Camera-type eye (tissue), 1 donor: Measurements from ENCODE around the gene ARG1. TPM values are rescaled to one million over a fixed set of nuclear protein-coding genes. Genes with fewer than 3 reads are reported as not detected.

Experiments used
- total RNA-seq: library from RNA; depleted of rRNA; stranded (reverse); fragments of >200 nt; gene quantifications from one replicate; pipeline ENCODE4 v1.2.3, GENCODE V29; 2014

The ARG1 gene
- 4.5 TPM for total RNA-seq

DNA sequence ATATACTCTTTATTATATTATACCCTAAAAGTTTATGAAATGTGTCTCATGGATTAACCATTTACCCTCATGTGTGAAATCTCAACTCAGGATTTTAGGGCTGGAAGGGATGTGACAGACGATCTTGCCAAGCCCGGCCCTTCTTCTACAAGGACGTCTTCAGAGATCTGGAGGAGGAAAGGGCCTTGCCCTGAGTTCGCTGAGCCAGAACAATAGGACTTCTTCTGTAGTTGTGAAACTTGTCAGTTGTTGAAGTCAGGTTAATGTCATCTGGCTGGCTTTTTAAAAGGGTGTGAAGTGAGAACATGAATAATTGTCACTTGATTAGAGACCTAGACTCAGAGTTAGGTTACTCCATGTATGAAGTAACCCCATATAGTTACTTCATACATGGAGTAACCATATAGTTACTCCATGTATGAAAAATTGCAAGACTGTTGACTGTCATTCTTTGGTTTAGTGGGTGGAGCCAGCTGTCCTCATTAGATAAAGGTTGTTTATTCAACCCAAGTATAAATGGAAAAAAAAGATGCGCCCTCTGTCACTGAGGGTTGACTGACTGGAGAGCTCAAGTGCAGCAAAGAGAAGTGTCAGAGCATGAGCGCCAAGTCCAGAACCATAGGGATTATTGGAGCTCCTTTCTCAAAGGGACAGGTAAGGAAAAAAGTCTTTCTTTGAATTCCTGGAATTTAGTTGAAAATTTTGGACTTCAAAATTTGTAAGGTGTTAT lies at the start of gene ARG1:
ARG1 (plus strand) TSS at position 541 of the 730 bp plus-strand sequence; CDS start at position 598, 57 bp downstream.

GRCh38 chr6:131627724-131628682 lies 55.0 kb downstream of the ARG1 start, which contains the start of gene MED23:
MED23 (minus strand) TSS chr6:131628242; CDS start chr6:131628049, 193 bp downstream.

Other genes starting within 250 kb of the ARG1 start
- 59.6 TPM for gene MED23, start 55.0 kb downstream of the ARG1 start, total RNA-seq
- gene ENPP3, start 64.1 kb downstream of the ARG1 start, total RNA-seq, result 1.5 TPM
- not detected for gene OR2A4, start 128.2 kb downstream of the ARG1 start, total RNA-seq
- not detected for gene CTAGE9, start 137.8 kb downstream of the ARG1 start, total RNA-seq
- gene ENPP1, start 234.8 kb downstream of the ARG1 start, total RNA-seq, result 10.3 TPM